NCI-H748 (cell line): Measurements from ENCODE around the gene PGAM5.
"Not testable (repeated sequence)": the region's sequence is repeated elsewhere in the genome, so short reads cannot be mapped to it uniquely, and the experiment has no call there.

Experiments used
- DNase-seq: peaks from one replicate; lab custom pipeline; 2025; ENCODE audit not compliant: unreplicated experiment; lab: John Stamatoyannopoulos, UW

Gene PGAM5

GRCh38 chr12:132687211-132688164, 23.2 kb upstream of the PGAM5 start, which contains the start of the genes POLE and PXMP2:
POLE (minus strand) TSS chr12:132687342; CDS start chr12:132687315, 27 bp downstream.
PXMP2 (plus strand) TSS chr12:132687587; CDS start chr12:132687671, 84 bp downstream.
- peak; percentile 97 for DNase-seq

- no peak for DNase-seq
Measured at GRCh38 chr12:132689227-132689626, 21.4 kb upstream of the PGAM5 start.

GRCh38 chr12:132690112-132690511, 20.5 kb upstream of the PGAM5 start:
- DNase-seq, result no peak

- DNase-seq, result not testable (repeated sequence)
Measured at GRCh38 chr12:132692030-132692429, 18.6 kb upstream of the PGAM5 start.

- not testable (repeated sequence) for DNase-seq
Measured at GRCh38 chr12:132694888-132695287, 15.8 kb upstream of the PGAM5 start.

- DNase-seq, result no peak
Measured at GRCh38 chr12:132695431-132695830, 15.2 kb upstream of the PGAM5 start.

- no peak for DNase-seq
Measured at GRCh38 chr12:132698341-132698740, 12.3 kb upstream of the PGAM5 start.

GRCh38 chr12:132700212-132700822, 10.3 kb upstream of the PGAM5 start:
- DNase-seq, result no peak

- DNase-seq, result no peak
Measured at GRCh38 chr12:132702640-132703039, 8.0 kb upstream of the PGAM5 start.

- DNase-seq, result no peak
Measured at GRCh38 chr12:132703641-132704040, 7.0 kb upstream of the PGAM5 start.

- DNase-seq, result no peak
Measured at GRCh38 chr12:132707241-132707640, 3.4 kb upstream of the PGAM5 start.

- no peak for DNase-seq
Measured at GRCh38 chr12:132708150-132708549, 2.5 kb upstream of the PGAM5 start.

- peak; percentile 49 for DNase-seq
Measured at GRCh38 chr12:132710043-132710404, 618 bp upstream of the PGAM5 start.

GRCh38 chr12:132711080-132711843, 620 bp downstream of the PGAM5 start:
- DNase-seq, result peak; percentile 47

- DNase-seq, result no peak
Measured at GRCh38 chr12:132713123-132713522, 2.5 kb downstream of the PGAM5 start.

GRCh38 chr12:132715874-132716273, 5.2 kb downstream of the PGAM5 start:
- no peak for DNase-seq

GRCh38 chr12:132716356-132716755, 5.7 kb downstream of the PGAM5 start:
- no peak for DNase-seq

GRCh38 chr12:132717011-132717410, 6.4 kb downstream of the PGAM5 start:
- DNase-seq, result no peak

GRCh38 chr12:132717531-132718387, 7.1 kb downstream of the PGAM5 start:
- DNase-seq, result no peak

- DNase-seq, result no peak
Measured at GRCh38 chr12:132718644-132719043, 8.0 kb downstream of the PGAM5 start.
